Activated CD8-positive, alpha-beta memory T cell treated with anti-CD3 and anti-CD28 coated beads, Interleukin-2, amount 50 U/mL, for 24 hours (primary cell): ENCODE data around the gene MMRN2.
"Not testable (repeated sequence)": the region's sequence is repeated elsewhere in the genome, so short reads cannot be mapped to it uniquely, and the experiment has no call there.

ENCODE experiments used
- DNase-seq: peaks from one replicate; pipeline ENCODE4 v3.0.0-alpha.2; 2020; ENCODE audit errors: extremely low read depth

The MMRN2 gene

DNA sequence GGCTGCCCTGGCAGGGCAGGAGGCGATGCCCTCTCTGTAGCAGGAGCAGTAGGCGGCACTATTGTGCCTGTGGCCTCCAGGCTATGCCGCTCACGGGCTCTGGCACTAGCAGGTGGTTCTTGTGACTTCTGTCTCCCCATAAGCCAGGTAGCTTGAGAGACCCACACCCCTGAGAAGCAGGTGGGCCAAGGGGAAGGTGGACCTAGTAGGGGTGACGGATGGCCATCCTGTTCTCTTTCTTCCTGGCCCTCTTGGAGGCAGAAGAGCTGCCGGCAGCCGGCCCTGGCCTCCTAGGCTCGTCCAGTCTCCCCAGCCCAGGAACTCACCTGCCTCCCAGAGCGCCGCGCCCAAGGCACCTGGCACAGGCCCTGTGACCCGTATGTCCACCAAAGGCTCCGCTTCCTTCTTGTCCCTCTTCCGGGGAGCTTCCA lies 15.4 kb downstream of the MMRN2 start:
- no peak for DNase-seq

DNA sequence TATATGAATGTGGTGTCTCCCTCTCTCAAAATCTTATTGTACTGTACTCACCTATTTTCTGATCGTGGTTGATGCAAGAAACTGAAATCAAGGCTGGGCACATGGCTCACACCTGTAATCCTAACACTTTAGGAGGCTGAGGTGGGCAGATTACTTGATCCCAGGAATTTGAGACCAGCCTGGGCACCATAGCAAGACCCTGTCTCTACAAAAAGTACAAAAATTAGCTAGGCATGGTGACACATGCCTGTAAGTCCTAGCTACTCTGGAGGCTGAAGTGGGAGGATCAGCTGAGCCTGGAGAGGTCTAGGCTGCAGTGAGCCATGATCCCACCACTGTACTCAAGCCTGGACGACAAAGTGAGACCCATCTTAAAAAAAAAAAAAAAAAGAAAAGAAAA lies 16.0 kb downstream of the MMRN2 start:
- no peak for DNase-seq

DNA sequence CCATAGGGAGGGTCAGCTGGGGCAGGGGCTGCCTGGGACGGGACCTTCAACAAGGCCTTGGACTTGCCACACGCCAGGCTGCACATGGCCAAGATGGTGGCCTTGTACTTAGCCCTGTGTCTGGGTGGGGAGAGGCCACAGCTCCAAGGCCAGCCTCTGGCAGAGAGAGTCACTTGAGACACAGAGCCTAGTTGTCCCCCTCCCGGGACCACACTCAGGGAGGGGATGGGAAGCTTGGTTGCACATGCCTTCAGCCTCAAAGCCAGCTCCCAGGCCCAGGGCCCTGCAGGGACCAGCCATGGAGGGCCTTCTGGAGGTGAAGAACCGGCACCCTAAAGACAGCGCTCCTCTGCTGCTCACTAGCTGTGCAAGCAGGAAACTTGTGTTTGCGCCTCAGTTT lies 16.7 kb downstream of the MMRN2 start:
- DNase-seq: no peak

DNA sequence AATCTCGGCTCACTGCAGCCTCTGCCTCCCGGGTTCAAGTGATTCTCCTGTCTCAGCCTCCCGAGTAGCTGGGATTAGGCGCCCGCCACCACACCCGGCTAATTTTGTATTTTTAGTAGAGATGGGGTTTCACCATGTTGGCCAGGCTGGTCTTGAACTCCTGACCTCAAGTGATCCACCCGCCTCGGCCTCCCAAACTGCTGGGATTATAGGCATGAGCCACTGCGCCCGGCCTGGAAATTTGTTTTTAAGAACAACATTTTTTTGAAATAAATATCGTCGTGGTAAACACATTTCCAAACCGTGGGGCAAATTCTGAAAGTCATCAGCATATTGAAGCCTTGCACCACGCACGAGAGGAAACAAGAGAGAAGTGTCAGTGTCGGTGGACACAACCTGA lies 17.3 kb downstream of the MMRN2 start:
- DNase-seq: not testable (repeated sequence)

DNA sequence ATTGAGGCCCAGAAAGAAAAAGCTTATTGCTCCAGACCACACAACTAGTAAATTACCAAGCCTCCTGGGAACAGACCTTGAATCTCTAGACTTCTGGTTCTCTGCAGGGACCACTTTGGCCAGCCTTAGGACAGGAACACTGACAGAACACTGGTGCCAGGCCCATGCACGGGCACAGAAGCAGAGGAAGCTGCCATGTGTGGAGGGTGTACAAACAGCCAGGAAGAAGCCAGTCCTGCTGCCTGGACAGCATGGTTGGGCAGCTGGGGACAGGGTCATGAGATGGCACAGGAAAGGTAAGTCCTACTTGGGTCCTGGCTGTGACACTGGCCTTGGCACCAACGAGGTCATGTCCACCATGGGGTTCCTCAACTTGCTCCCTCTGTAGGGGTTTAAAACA lies 19.2 kb downstream of the MMRN2 start:
- no peak for DNase-seq

DNA sequence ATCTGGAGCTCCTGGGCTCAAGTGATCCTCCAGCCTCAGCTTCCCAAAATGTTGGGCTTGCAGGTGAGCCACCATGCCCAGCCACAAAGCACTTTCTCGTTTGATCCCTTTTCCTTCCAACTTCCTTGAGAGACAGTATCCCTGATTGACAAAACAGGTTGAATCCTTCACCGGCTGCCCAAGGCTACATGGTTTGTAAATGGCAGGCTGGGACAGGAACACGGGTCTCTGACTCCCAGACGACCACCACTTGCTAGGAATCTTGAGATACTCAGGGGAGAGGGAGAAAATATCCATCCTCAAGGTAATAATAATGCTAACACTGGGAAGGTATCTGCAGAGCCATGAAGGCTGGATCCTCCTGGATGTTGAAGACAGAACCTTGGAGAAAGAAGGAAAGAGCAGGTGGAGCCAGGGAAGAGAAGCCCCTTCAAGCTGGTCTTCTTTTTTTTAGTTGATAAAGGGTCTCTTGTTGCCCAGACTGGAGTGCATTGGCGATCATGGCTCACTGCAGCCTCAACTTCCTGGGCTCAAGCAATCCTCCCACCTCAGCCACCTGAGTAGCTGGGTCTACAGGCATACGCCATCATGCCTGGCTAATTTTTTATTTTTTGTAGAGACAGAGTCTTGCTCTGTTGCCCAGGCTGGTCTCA lies 19.8 kb downstream of the MMRN2 start:
- no peak for DNase-seq

DNA sequence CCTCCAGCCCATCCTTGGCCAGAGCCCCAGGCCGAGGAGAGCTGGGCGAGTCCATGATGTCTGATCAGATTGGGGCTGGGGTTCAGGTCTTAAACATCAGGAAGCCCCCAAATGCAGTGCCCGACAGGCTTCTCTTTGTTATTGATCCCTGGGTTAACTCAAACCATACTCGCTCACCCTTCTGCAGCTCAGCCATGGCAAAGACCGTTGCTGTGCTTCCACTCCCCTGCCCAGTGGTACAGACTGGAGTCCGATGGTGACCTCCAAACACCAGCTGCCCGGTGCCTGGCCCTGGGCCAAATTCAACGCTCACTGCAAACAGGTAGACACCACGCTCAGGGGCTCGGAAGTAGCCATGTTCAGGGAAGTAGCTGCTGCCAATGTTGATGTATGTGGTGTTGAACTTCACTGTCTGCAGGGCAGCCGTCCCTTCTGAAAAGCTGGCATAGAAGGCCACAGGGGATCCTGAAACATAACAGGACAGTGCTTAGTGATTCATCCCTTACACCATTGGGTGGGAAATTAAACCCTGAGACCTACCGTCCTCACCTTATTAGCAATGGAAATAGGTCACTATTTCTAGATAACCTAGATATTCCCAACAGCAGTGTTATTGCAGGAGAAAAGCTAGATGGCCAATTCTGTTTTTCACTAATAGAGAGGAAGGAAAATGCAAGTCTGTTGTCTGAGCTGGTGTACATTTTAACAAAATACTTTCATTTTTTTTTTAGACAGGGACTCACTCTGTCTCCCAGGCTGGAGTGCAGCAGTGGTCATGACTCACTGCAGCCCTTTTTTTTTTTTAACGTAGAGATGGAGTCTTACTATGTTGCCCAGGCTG lies 20.5 kb downstream of the MMRN2 start:
- DNase-seq: no peak

DNA sequence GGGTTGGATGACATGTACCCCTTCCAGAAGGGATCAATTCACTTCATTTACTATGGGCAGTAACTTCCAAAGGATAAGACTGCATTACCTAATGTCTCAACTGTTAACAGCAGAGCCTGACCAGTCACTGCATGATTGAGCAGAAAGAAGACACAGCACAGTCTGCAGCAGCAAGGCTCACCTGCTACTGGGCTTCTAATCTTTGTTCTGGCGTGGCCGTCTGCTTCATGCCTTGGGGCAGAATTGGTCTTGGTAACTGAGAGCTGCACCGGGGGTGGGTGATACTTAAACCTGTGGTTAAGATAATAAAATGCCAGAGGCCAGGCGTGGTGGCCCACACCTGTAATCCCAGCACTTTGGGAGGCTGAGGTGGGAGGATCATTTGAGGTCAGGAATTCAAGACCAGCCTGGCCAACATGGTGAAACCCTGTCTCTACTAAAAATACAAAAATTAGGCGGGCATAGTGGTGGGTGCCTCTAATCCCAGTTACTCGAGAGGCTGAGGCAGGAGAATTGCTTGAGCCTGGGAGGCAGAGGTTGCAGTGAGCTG lies 23.2 kb downstream of the MMRN2 start:
- DNase-seq: not testable (repeated sequence)

DNA sequence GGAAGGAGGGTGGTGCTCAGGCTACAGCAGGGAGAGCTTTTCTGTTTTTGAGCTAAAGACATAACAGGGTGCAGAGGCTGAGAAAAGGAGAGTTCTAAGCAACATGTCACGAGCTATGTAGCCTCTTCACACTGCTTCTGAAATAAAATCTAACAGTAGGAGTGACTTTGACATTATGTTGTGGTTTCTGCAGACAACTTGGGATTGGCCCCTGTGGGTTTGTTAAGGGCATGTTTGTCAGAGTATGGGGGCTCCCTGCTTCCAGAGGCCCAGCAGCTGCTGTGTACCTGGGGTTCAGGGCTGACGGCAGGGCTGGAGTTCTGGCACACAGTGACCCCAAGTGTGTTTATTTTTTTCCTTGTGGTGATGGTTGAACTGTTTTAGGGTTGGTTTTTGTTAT lies 24.7 kb downstream of the MMRN2 start:
- DNase-seq: no peak

DNA sequence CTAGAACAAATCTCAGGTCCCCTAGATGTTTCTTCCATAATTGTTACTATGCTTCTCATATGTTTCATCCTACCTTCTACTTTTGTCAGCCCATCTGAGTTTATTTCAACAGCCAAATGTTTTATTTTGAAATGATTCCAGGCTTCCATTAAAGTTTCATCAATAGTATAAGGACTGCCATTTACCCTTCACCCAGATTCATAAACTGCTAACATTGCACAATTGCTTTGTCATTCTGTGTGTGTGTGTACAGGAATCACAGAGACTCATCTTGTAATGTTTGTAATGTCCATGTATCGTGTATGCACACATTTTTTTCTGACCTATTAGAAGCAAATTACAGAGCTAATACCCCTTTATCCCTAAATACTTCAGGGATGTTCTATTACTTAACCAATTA lies 25.5 kb downstream of the MMRN2 start:
- DNase-seq: no peak

DNA sequence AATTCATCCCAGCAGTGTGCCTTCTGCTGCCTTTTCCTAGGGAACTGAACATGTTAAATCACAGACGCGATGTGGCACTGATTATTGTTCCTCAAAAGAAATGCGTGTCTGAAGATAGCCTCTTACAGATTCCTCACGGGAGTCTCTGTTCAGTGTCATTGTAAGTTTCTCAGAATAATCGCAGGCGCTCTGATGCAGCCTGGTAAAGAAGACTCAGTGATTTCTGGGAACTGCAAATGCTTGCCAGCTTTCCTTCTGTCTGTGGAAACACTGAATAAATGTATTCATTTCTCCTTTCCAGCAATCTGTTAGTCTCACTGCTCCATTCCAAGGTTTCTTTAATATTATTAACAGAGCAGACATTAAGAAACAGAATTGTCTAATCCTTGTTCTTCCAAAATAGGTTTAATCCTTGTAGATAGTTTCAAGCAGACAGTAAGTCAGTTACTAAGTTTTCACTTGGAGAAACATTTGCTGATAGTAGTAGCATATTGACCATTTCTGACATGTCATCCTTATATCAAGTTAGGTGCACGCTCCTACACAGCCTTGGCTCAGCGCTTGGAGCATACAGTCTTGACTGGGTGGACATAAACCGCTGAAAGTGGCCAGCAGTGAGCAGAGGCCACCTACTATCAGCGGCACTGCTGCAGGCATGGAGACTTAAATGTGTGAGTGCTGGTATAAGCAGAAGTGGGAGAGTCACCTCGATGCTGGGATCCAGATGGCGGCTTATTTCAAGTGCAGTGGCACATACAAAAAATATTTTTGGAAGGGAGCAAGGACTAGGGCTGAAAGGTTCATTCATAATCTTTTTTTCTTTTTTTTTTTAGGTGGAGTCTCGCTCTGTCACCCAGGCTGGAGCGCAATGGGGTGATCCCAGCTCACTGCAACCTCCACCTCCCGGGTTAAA lies 27.7 kb downstream of the MMRN2 start:
- no peak for DNase-seq

DNA sequence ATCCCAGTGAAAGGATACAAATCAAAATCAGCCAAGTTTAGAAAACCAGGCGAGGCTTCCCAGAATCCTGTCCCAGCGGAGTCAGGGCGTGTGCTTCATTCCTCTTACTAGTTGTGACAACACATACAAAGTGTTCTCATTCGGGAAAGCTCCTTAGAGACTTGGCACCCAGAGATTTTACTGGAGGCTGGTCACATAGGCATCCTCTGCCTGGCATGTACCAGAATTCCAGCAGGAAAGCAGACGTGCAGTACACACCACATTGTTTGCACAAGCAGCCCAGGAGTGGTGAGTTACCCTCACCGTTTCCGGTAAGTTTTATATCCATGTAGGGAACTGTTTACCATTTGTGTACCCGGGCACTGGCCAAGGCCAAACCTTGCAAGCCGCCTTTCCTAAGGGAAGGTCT lies 34.9 kb downstream of the MMRN2 start:
- no peak for DNase-seq

DNA sequence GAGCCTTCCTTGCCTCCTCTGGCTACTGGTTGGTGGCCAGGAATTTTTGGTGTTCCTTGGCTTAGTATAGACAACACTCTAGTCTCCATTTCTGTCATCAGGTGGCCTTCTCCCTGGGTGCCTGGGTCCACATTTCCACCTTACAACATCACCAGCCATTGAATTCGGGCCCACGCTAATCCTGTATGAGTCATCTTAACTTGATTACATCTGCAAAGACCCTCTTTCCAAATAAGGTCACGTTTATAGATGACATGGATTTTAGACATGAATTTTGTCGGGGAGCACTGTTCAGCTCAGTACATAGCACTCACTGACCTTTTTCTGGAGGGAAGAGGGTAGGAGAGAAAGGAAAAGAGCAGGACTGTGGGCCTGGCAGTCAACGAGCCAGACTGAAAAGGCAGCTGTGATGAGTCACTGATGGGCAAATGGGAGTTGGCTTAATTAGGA lies 39.4 kb downstream of the MMRN2 start:
- no peak for DNase-seq

DNA sequence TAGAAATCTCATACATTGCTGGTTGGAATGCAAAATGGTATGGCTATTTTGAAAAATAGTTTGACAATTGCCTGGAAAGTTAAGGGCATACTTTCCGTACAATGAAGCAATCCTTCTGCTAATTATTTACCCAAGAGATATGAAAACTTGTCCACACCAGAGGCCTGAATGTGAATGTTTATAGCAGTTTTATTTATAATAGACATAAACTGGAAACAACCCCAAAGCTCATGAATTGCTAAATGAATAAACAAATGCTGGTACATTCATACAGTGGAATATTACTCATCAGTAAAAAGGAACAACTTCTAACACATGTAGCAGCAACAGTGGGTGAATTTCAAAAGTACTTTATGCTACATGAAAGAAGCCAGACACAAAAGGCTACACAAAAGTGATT lies 42.7 kb downstream of the MMRN2 start:
- DNase-seq: no peak

DNA sequence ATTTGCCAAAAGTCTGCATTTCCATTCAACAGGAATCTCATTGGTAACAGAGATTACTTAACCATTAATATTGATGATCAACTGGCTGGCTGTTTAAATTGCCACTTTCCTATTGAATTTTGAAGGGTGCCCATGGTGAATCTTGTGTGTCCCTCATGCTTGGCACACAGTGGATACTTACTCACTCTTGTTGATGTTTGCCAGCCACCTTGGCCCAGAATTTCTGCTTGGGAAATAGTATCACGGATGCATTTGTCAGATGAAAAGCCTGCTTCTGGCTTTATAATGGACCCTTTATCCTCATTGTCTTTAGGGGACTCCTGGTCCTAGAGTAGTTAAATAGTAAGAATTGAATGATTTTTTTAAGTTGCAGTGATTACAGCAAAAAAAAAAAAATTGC lies 52.0 kb downstream of the MMRN2 start:
- DNase-seq: no peak

DNA sequence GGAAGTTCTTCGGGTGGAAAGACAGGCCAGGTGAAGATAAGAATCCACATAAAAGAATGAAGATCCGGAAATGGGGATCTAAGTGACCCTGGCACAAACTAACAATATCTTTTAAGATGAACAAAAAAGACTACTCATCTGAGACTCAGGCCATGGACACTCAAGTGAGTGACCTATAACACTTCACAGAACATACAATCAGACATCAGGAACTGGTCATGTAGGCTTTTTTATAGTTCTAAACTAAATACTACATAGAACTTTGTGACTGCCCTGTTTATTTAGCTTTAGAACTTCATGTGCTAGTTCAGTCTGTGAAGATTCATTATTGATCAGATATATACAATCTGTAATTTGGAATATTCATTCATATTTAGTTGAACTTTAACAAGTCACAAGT lies 52.8 kb downstream of the MMRN2 start:
- DNase-seq: no peak

DNA sequence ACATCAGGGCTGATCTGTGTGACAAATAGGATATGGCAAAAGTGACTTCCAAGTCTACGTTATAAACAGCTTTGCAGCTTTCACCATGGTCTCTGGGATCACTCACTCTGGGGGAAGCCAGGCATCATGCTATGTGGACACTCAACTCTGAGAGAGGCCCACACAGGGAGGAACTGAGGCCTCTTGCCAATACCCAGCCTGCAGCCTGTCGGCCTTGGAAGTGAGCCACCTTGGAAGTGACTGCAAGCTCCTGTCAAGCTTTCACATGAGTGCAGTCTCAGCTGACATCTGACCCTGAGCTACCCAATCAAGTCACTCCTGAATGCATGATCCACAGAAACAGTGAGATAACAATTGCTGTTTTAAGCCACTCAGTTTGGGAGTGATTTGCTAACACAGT lies 56.5 kb downstream of the MMRN2 start:
- no peak for DNase-seq

DNA sequence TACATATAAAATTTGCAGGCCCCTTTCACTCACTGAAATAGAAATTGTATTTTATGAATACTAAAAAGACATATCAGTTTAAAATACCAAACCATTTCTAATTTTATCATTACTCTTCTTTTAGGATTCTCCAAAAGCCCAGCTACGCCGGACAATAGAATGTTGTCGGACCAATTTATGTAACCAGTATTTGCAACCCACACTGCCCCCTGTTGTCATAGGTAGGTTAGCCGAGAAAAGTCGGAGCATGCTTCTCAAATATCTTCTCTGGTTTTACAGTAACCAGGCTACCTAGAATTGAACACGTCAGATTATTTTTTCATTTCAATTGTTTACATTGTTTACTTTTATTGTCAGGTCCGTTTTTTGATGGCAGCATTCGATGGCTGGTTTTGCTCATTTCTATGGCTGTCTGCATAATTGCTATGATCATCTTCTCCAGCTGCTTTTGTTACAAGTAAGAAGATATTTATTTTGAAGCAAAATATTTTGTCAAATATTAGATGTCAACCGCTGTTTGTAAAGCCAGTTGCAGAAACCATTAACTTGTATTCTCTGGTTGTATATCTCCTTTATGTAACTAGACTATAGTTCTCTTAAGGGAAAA lies 57.6 kb downstream of the MMRN2 start:
- no peak for DNase-seq

DNA sequence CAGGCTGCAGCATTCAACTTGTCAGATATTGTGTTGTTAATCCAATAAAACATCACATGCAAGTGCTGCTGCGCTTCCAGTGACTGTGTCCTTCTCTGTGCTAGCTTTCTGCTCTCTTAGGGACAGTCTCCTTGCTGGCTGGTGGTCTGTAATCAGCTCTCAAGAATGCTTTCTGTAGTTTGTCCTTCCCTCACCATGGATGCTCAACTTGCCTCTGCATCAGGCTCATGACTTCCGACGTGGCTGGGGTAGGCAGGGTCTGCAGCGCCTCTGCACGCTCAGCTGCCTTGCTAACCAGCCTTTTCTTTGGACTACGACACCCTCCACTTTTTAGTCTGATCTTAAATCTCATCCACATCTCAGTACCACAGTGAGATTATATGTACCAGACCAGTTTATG lies 58.3 kb downstream of the MMRN2 start:
- DNase-seq: no peak

DNA sequence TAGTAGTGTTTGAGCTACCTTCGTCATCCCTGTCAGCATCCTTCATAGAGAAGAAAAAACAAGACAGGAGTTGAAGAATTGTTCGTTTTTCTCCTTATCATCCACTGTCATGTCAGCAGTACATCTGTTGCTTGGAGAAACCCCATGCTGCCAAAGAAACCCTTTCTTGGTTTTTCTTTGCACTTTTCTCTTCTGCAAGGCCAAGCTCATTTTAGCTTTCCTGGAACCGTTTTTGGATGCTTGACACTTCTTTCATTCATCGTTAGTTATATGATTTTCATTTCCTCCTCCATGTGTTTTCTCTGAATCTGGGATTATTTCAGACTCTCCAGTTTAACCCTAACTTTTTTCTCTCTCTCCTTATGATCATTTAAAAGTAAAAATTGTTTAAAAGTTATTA lies 58.9 kb downstream of the MMRN2 start:
- DNase-seq: no peak

DNA sequence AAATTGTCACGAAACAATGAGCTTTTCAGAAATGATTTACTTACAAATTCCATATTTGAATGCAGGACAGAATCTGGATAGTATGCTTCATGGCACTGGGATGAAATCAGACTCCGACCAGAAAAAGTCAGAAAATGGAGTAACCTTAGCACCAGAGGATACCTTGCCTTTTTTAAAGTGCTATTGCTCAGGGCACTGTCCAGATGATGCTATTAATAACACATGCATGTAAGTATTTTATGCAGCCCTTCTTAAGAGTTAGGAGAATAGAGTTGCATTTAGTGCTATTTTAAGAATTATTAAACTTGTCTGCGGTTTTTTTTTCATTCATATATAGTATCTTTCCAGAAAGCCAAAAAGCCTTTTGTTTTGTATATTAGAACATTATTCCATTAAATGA lies 67.4 kb downstream of the MMRN2 start:
- DNase-seq: no peak
